GM23248 (cell line): ENCODE data around the gene ABCA3. TPM values are rescaled to one million over a fixed set of nuclear protein-coding genes. Genes with fewer than 3 reads are reported as not detected.

Source experiments
- DNase-seq: peaks from one replicate; pipeline ENCODE4 v3.0.0-alpha.2; 2015
- H2AFZ ChIP-seq: fragments of 200-600 bp; sonication (generic); 2 replicates; pipeline ENCODE4 v1.6.1; 2016; ENCODE audit warnings: antibody characterized with exemption
- H3F3A ChIP-seq: fragments of 200-600 bp; sonication (generic); 2 replicates; pipeline ENCODE4 v1.6.1; 2016; ENCODE audit warnings: mild to moderate bottlenecking, antibody characterized with exemption, mixed run types; ENCODE audit not compliant: insufficient read depth
- H3K27ac ChIP-seq: fragments of 200-600 bp; sonication (generic); 2 replicates; pipeline ENCODE4 v1.5.1; 2016; ENCODE audit warnings: mild to moderate bottlenecking
- H3K27me3 ChIP-seq: fragments of 200-600 bp; sonication (generic); replicated peaks from 2 replicates; pipeline ENCODE4 v1.6.1; 2016; ENCODE audit warnings: mild to moderate bottlenecking; ENCODE audit not compliant: insufficient read depth
- H3K36me3 ChIP-seq: fragments of 200-600 bp; sonication (generic); 2 replicates; pipeline ENCODE4 v1.6.1; 2016; ENCODE audit warnings: low read depth, mild to moderate bottlenecking
- H3K4me1 ChIP-seq: fragments of 200-600 bp; sonication (generic); 2 replicates; pipeline ENCODE4 v1.6.1; 2016; ENCODE audit warnings: mild to moderate bottlenecking; ENCODE audit not compliant: insufficient read depth
- H3K4me2 ChIP-seq: fragments of 200-600 bp; sonication (generic); one replicate; pipeline ENCODE4 v1.6.1; 2016; ENCODE audit warnings: mild to moderate bottlenecking; ENCODE audit not compliant: unreplicated experiment
- H3K4me3 ChIP-seq: fragments of 200-600 bp; sonication (generic); 2 replicates; pipeline ENCODE4 v1.5.1; 2016; ENCODE audit warnings: mild to moderate bottlenecking
- H3K79me2 ChIP-seq: fragments of 200-600 bp; sonication (generic); 2 replicates; pipeline ENCODE4 v1.6.1; 2016; ENCODE audit warnings: mild to moderate bottlenecking; ENCODE audit not compliant: insufficient read depth
- H3K9ac ChIP-seq: fragments of 200-600 bp; sonication (generic); 2 replicates; pipeline ENCODE4 v1.6.1; 2016; ENCODE audit warnings: mild to moderate bottlenecking
- H3K9me2 ChIP-seq: fragments of 200-600 bp; sonication (generic); 2 replicates; pipeline ENCODE4 v1.6.1; 2016; ENCODE audit warnings: mixed run types, mild to moderate bottlenecking, moderate library complexity; ENCODE audit not compliant: insufficient read depth
- H3K9me3 ChIP-seq: fragments of 200-600 bp; sonication (generic); one replicate; pipeline ENCODE4 v1.6.1; 2017; ENCODE audit warnings: low read depth
- H4K20me1 ChIP-seq: fragments of 200-600 bp; sonication (generic); 2 replicates; pipeline ENCODE4 v1.6.0; 2016; ENCODE audit not compliant: insufficient read depth
- EZH2 ChIP-seq: fragments of 200-600 bp; sonication (generic); IDR thresholded peaks from 2 replicates; pipeline ENCODE4 v1.6.1; 2018; ENCODE audit warnings: antibody characterized with exemption, mild to moderate bottlenecking; ENCODE audit not compliant: insufficient read depth, poor library complexity, severe bottlenecking
- EZH2phosphoT487 ChIP-seq: fragments of 200-600 bp; sonication (generic); IDR thresholded peaks from 2 replicates; pipeline ENCODE4 v1.6.1; 2018; ENCODE audit warnings: antibody characterized with exemption, moderate library complexity, mild to moderate bottlenecking, low read depth; ENCODE audit not compliant: insufficient read depth
- WGBS, 2 experiments: methylation state at CpG; one replicate each; pipeline ENCODE4 v1.1.6; 2015 to 2017; ENCODE audit warnings: low lambda C conversion rate in 2 of 2, low coverage in 1 of 2; ENCODE audit errors: missing lambda C conversion rate in 2 of 2; 5-methylcytosine and 5-hydroxymethylcytosine counted together
- in situ Hi-C: fragments of 300-500 bp; cut with MboI; formaldehyde crosslinking; loops from 2 replicates; pipeline ENCODE4 v1.15.0; 2020
- polyA plus RNA-seq: library from polyadenylated mRNA; unstranded; fragments of >200 nt; fragmentation: Nextera tagmentation; extraction: Ambion mirVana; gene quantifications from 2 replicates; pipeline ENCODE4 v1.2.1, GENCODE V29; 2016
- total RNA-seq: library from RNA; depleted of rRNA; stranded (reverse); fragments of >200 nt; shearing (Covaris generic); gene quantifications from 2 replicates; pipeline ENCODE4 v1.2.3, GENCODE V29; 2014

The ABCA3 gene
- total and polyA plus RNA-seq, 2 experiments from 2014 or later: 0.64 to 0.76 TPM

- no peak overlapping the region for H3K9ac ChIP-seq
- no peak overlapping the region for H3K4me3 ChIP-seq
- no peaks in the 10 kb centered on the region for H3K36me3 ChIP-seq
- no peaks in the 10 kb centered on the region for H3K9me3 ChIP-seq
- no peaks in the 10 kb centered on the region for H4K20me1 ChIP-seq
- 91 to 93% methylated on average over 1 of the region's 1 CpG for WGBS, 2 experiments
- H3K27ac ChIP-seq: no peak overlapping the region
- H3F3A ChIP-seq: no peaks in the 10 kb centered on the region
- TF ChIP-seq EZH2phosphoT487: no peak
- no peak for TF ChIP-seq EZH2
- H3K27me3 ChIP-seq: peaks cover 13% of the 10 kb centered on the region; the same call in 1 of the 2 replicates
- H3K79me2 ChIP-seq: no peaks in the 10 kb centered on the region
- no peak for DNase-seq
- no peaks in the 10 kb centered on the region; the same call in 1 of the 2 replicates for H3K4me1 ChIP-seq
- no peak overlapping the region for H3K4me2 ChIP-seq
- in situ Hi-C loops: no loop called here
- no peaks in the 10 kb centered on the region for H3K9me2 ChIP-seq
- H2AFZ ChIP-seq: no peak overlapping the region
These were observed 2.7 kb upstream of the ABCA3 start for GRCh38 chr16:2343211-2343610.

DNA sequence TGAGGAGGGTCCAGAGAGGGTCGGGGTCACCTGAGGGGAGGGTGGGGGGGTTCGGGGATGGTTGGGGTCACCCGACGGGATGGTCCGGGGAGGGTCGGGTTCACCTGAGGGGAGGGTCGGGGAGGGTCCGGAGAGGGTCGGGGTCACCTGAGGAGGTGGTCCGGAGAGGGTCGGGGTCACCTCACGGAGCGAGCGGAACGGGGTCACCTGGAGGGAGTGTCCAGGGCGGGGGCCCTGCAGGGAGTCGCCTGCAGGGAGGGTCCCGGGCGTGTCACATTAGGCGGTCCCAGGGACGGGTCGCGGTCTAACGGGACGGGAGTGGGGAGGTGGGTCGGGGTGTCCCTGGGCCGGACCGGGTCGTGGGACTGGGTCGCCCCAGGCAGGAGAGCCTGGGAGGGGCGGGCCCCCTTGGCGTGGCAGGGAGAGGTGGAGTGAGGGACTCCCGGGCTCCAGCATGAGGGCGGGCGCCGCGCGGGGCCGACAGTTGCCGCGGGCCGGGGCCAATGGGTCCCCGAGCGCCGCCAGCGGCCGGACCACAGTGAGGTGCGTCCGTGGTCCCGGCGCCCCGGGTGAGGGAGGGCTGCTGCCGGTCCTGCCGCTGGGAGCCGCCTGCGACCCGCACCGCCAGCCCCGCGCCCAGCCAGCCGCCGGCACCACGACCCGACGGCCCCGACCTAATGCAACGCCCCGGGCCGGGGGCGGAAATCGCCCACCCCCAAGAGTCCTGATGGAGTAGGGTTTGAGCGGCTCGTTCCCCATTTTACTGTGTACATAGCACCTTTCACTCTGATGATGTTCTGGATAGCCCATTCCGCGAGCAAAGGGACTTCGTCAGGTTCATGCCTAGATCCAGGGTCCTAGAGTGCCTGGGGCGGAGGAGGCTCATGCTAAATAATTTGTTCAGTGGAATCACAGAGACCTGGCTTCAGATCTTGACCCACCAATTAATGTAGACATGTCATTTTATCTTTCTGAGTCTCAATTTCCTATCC, 1.2 kb upstream of the ABCA3 start:
- peaks cover 13% of the 10 kb centered on the region; the same call in 1 of the 2 replicates for H3K27me3 ChIP-seq
- no peaks in the 10 kb centered on the region for H3K9me2 ChIP-seq
- no peak for DNase-seq
- no peaks in the 10 kb centered on the region; the same call in 1 of the 2 replicates for H3K4me1 ChIP-seq
- H2AFZ ChIP-seq: no peak overlapping the region
- no peaks in the 10 kb centered on the region for H3K9me3 ChIP-seq
- H4K20me1 ChIP-seq: no peaks in the 10 kb centered on the region
- H3K79me2 ChIP-seq: no peaks in the 10 kb centered on the region
- TF ChIP-seq EZH2: no peak
- TF ChIP-seq EZH2phosphoT487: no peak
- no peak overlapping the region for H3K27ac ChIP-seq
- H3K36me3 ChIP-seq: no peaks in the 10 kb centered on the region
- no peak overlapping the region for H3K9ac ChIP-seq
- H3K4me2 ChIP-seq: no peak overlapping the region
- in situ Hi-C loops: no loop called here
- no peak overlapping the region for H3K4me3 ChIP-seq
- no peaks in the 10 kb centered on the region for H3F3A ChIP-seq
- 24 to 30% methylated on average over 16 to 54 of the region's 77 CpGs for WGBS, 2 experiments

- WGBS, 2 experiments: 6 to 10% methylated on average over 62 to 82 of the region's 98 CpGs
These were observed 725 bp downstream of the ABCA3 start for GRCh38 chr16:2339521-2340484.

More at GRCh38 chr16:2339521-2340484, 725 bp downstream of the ABCA3 start:
- peak overlapping the region; percentile 78 for H2AFZ ChIP-seq
- peaks cover 13% of the 10 kb centered on the region; the same call in 1 of the 2 replicates for H3K27me3 ChIP-seq
- peak overlapping the region; percentile 76 for H3K4me2 ChIP-seq
- no peaks in the 10 kb centered on the region for H3K79me2 ChIP-seq
- H4K20me1 ChIP-seq: no peaks in the 10 kb centered on the region
- H3F3A ChIP-seq: no peaks in the 10 kb centered on the region
- H3K4me1 ChIP-seq: no peaks in the 10 kb centered on the region; the same call in 1 of the 2 replicates
- H3K27ac ChIP-seq: no peak overlapping the region
- H3K9me3 ChIP-seq: no peaks in the 10 kb centered on the region
- DNase-seq: peak; percentile 54
- H3K4me3 ChIP-seq: peak overlapping the region; percentile 69
- no peaks in the 10 kb centered on the region for H3K36me3 ChIP-seq
- no peak overlapping the region for H3K9ac ChIP-seq
- TF ChIP-seq EZH2phosphoT487 (no peak), EZH2 (no peak)
- in situ Hi-C loops: no loop called here
- no peaks in the 10 kb centered on the region for H3K9me2 ChIP-seq
